ENCODE results near the gene CDH22.

The CDH22 gene

DNA sequence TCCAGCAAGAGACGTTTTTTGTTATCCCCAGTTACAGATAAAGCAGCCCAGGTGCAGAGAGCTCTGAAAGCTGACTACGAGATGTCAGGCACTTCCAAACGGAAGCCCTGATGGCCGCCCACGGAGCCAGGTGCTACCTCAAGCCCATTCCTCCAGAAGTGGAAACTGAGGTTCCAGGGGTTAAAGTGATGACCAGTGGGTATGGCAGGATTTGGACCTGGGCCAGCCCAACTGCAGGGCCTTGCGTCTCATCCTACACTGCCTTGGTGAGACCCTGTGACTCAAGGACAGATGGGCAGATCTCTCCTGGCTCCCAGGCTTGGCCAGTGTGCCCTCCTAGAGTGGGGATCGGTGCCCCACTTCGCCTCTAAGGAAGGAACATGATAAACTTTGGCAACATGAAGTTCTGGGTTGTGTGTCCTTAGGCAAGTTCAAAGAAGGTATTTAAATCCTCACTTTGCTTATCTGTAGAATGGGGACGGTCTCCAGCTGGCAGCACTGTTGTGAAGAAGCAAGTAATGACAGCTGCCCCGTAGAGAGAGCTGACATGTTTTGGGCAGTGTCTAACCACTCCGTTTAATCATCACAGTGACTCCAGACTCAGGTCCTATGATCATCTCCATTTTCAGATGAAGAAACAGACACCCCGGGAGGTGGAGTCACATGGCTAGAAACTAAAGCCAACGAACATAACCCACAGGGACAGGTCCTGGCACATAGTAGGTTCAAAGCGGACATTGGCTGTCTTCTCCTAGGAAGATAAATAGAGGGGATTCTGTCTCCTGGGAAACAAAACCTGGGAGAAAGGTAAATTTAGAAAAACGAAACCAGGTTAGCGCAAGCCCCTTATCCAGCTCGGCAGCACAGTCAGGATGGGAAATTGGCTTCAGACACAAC, 34.4 kb upstream of the CDH22 start:
- H3K9ac ChIP-seq (ENCODE audit: low read depth, low read length): no peak overlapping the region
- H3K9me3 ChIP-seq (ENCODE audit: control insufficient read depth, insufficient read depth, low read length): no peaks in the 10 kb centered on the region
- H3K27ac ChIP-seq (ENCODE audit: low read depth, low read length): no peak overlapping the region
- H3K27me3 ChIP-seq (ENCODE audit: control insufficient read depth, insufficient read depth, low read length): peaks cover 50% of the 10 kb centered on the region
- no peaks in the 10 kb centered on the region for H3K36me3 ChIP-seq (ENCODE audit: control insufficient read depth, insufficient read depth, low read length)
- no peak overlapping the region for H3K4me3 ChIP-seq (ENCODE audit: low read depth, low read length)
- peaks cover 3% of the 10 kb centered on the region; the same call in 1 of the 2 replicates for H3K4me1 ChIP-seq (ENCODE audit: control insufficient read depth, insufficient read depth, low read length)

DNA sequence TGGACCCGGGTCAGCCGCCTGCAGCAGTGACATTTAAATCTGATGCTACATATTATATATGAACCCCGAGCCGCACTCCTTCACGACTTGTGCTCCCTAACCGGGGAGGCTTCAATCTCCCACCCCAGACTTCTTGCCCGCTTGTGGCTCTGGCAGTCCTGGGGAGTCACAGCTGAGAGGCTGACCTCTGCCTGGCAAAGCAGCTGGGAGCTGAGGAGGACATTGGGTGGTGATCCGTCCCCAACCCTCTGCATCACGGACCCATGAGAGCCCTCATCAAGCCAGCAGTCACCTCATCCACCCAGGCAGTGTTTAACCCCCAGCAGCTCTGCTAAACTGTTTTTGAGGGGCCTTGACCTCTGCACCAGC, 33.7 kb upstream of the CDH22 start:
- Histone ChIP-seq H3K9ac (ENCODE audit: low read depth, low read length) (no peak overlapping the region), H3K27ac (ENCODE audit: low read depth, low read length) (no peak overlapping the region), H3K4me3 (ENCODE audit: low read depth, low read length) (no peak overlapping the region), H3K36me3 (ENCODE audit: control insufficient read depth, insufficient read depth, low read length) (no peaks in the 10 kb centered on the region), H3K9me3 (ENCODE audit: control insufficient read depth, insufficient read depth, low read length) (no peaks in the 10 kb centered on the region), H3K27me3 (ENCODE audit: control insufficient read depth, insufficient read depth, low read length) (peaks cover 50% of the 10 kb centered on the region), H3K4me1 (ENCODE audit: control insufficient read depth, insufficient read depth, low read length) (peaks cover 3% of the 10 kb centered on the region; the same call in 1 of the 2 replicates)

DNA sequence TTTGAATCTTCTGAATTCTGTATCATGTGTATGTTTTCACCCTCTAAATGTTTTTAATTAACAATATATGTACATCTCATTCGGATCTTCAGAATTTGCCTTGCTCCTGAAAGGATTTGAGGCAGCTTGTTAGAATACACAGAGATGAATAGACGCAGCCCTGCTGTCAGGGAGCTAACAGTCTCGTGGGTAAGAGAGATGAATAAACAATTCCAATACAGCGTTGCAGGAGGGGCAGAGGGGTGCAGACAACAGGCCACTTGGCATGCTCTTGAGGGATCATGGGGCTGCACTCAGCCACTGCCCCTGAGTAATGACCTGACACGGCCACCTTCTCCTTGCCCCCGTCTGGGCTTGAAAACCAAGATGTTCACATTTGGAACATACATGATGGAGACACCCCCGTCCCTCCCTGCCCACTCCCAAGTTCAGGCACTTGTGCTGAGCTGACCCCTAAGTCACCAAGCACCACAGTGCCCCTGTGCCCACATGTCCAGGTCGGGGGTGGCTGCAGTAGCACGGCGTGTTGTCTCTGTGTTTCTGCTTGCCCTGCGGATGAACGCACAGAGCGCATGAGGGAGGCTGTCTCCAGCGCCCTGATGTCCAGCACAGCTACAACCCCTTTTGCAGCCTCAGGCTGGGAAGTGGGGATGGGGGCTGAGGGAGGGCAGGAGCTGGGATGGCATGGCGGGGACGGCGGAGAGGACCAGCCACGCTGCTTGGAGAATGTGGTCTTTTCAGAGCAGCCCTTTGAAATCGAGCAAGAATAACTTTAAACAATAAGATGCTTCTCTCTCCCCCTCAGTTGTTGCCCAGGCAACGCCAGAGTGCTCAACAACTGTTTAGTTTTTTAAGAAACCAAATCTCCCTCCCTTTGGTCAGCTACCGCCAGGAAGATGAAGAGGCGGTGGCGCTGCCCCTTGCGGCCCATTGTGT, 33.0 kb upstream of the CDH22 start:
- Histone ChIP-seq H3K4me1 (ENCODE audit: control insufficient read depth, insufficient read depth, low read length) (peaks cover 3% of the 10 kb centered on the region; the same call in 1 of the 2 replicates), H3K36me3 (ENCODE audit: control insufficient read depth, insufficient read depth, low read length) (no peaks in the 10 kb centered on the region), H3K27ac (ENCODE audit: low read depth, low read length) (no peak overlapping the region), H3K9ac (ENCODE audit: low read depth, low read length) (no peak overlapping the region), H3K27me3 (ENCODE audit: control insufficient read depth, insufficient read depth, low read length) (peaks cover 53% of the 10 kb centered on the region), H3K4me3 (ENCODE audit: low read depth, low read length) (no peak overlapping the region), H3K9me3 (ENCODE audit: control insufficient read depth, insufficient read depth, low read length) (no peaks in the 10 kb centered on the region)

DNA sequence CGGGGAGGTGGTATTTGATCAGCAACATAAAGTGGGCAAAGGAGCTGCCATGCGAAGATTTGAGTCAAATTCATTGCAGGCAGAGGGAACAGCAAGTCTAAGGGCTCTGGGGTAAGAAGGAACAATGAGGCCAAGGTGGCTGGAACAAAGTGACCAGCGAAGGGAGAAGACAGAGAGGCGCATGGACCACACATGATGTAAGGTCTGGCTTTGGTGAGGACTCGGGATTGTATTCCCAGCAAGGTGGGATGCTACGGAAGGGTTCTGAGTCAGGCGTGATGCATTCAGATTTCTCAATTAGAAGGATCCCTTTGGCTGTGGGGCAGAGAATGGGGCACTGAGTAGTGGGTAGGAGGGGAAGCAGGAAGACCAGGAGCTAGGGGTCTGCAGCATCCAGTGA, 30.7 kb upstream of the CDH22 start:
- Histone ChIP-seq H3K9ac (ENCODE audit: low read depth, low read length) (no peak overlapping the region), H3K9me3 (ENCODE audit: control insufficient read depth, insufficient read depth, low read length) (no peaks in the 10 kb centered on the region), H3K27ac (ENCODE audit: low read depth, low read length) (no peak overlapping the region), H3K36me3 (ENCODE audit: control insufficient read depth, insufficient read depth, low read length) (no peaks in the 10 kb centered on the region), H3K4me1 (ENCODE audit: control insufficient read depth, insufficient read depth, low read length) (peaks cover 7% of the 10 kb centered on the region; the same call in 1 of the 2 replicates), H3K4me3 (ENCODE audit: low read depth, low read length) (no peak overlapping the region), H3K27me3 (ENCODE audit: control insufficient read depth, insufficient read depth, low read length) (peaks cover 38% of the 10 kb centered on the region)

DNA sequence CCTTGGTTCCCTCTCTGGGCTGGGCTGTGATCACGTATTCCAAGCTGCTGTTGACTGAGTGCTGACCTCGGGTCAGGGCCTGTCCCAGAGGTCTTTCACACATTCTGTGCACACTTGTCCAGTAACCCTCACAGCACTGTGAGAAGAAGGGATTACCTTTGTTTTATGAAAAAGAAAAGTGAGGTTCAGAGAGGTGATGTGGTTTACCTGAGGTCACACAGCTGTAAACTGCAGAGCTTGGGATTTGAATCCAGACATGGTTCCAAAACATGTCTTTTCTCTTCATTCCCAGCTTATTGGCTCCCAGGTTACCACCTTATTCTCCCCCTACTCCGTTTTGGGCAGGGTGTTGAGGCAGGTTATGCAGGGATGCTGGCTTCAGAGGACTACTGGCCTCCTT, 28.4 kb upstream of the CDH22 start:
- Histone ChIP-seq H3K36me3 (ENCODE audit: control insufficient read depth, insufficient read depth, low read length) (no peaks in the 10 kb centered on the region), H3K4me1 (ENCODE audit: control insufficient read depth, insufficient read depth, low read length) (peaks cover 14% of the 10 kb centered on the region), H3K9ac (ENCODE audit: low read depth, low read length) (no peak overlapping the region), H3K27ac (ENCODE audit: low read depth, low read length) (no peak overlapping the region), H3K27me3 (ENCODE audit: control insufficient read depth, insufficient read depth, low read length) (peaks cover 16% of the 10 kb centered on the region), H3K9me3 (ENCODE audit: control insufficient read depth, insufficient read depth, low read length) (no peaks in the 10 kb centered on the region), H3K4me3 (ENCODE audit: low read depth, low read length) (no peak overlapping the region)

DNA sequence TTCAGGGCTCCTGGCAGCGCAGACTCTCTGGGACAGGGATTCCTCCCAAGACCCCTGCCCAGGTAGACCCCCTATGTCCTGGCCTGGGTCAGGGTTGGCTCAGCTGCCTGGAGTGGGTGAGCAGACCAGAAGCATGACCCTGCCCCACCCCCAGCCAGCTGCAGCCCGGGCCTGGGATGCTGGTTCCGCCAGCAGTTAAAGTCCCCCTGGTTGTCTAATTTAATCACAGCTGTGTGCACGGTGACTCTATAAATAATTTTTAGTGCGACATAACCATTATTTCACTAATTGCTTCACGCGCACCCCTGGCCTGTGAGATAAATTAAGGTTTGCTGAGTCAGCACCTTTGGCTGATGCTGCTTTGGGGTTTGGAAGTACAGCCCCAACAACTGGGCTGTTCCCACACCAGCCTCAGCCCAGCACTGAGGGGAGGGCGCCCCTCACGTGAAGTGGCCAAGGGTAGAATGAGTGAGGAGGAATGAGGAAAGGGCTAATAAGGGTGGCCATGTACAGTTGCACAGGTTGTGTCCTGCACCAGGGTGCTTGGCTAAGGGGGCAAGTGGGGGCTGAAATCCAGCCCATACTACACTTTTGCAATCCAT, 26.1 kb upstream of the CDH22 start:
- no peaks in the 10 kb centered on the region for H3K36me3 ChIP-seq (ENCODE audit: control insufficient read depth, insufficient read depth, low read length)
- no peak overlapping the region for H3K4me3 ChIP-seq (ENCODE audit: low read depth, low read length)
- no peak overlapping the region for H3K27ac ChIP-seq (ENCODE audit: low read depth, low read length)
- H3K9me3 ChIP-seq (ENCODE audit: control insufficient read depth, insufficient read depth, low read length): no peaks in the 10 kb centered on the region
- H3K4me1 ChIP-seq (ENCODE audit: control insufficient read depth, insufficient read depth, low read length): peaks cover 14% of the 10 kb centered on the region
- H3K9ac ChIP-seq (ENCODE audit: low read depth, low read length): no peak overlapping the region
- peaks cover 6% of the 10 kb centered on the region for H3K27me3 ChIP-seq (ENCODE audit: control insufficient read depth, insufficient read depth, low read length)

DNA sequence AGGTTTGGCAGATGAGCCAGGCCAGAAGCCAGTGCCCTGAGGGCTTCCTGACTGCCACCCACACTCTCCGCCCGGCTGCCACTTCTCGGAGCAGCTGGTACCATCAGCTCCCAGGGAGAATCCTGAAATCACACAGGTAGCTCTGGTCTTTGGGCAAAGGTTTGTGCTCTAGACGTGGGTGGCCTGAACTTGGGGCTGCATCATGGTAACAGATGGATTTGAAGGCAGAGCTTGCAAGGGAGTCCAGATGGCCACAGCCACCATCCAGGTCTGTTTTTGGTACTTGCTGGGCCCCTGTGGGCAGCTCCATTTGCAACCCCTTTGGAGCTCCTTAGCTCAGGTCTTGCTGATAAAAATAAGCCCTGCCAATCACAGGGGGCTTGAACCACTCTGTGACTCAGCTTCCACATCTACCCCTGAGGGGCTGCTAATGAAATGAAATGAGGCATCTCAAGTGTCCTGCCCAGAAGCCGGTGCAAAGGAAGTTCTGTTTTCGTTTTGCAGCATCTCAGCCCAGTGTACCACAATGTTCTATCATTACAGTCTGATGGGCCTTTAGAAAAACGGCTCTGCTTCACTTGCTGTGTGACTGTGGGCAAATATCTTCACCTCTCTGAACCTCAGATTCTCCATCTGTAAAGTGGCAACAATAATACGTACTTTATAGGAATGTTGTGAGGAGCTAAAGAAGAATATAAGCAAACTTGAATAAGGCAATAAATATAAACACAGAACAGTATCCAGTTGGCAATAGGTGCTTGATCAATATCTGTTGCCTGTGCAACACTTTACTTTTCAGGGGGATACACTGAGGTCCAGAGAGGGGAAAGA, 25.1 kb upstream of the CDH22 start:
- H3K4me3 ChIP-seq (ENCODE audit: low read depth, low read length): no peak overlapping the region
- peaks cover 5% of the 10 kb centered on the region for H3K27me3 ChIP-seq (ENCODE audit: control insufficient read depth, insufficient read depth, low read length)
- H3K9ac ChIP-seq (ENCODE audit: low read depth, low read length): no peak overlapping the region
- no peaks in the 10 kb centered on the region for H3K36me3 ChIP-seq (ENCODE audit: control insufficient read depth, insufficient read depth, low read length)
- no peaks in the 10 kb centered on the region for H3K9me3 ChIP-seq (ENCODE audit: control insufficient read depth, insufficient read depth, low read length)
- peaks cover 14% of the 10 kb centered on the region for H3K4me1 ChIP-seq (ENCODE audit: control insufficient read depth, insufficient read depth, low read length)
- H3K27ac ChIP-seq (ENCODE audit: low read depth, low read length): no peak overlapping the region

DNA sequence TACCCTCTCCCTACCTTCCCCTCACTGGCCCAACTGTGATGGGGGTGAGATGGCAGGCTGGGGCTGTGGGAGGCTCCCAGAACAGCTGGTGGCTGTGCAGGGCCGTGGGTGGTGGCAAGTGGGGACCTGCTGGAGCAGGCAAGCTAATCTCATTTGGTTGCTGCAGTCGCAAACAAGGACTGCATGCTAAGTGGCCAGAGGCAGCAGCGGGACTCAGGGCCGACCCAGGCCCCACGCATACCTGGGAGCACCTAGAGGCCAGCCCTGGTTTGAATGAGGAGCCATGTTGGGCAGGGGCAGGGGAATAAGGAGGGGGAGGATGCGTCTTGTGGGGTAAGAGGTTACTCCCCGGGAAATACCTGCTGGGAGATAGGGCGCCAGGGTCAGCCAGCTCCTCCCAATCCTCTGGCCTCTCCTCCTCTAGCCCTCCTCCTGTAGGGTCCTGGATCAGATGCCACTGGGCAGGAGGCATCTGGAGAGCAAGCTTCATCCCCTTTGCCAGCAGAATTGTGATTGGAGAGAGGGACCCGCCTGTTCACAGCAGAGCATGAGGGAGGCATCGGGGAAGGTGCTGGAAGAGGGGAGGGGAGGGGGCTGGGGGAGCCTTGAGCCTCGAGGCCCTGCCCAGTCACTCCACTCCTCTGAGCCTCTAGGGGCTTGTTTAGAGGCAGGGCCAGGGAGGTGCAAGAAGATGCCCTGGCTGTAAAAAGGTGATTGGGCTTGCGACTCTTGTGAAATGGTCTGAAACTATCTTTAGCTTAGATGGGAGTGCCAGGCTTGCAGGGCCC, 24.3 kb upstream of the CDH22 start:
- peaks cover 5% of the 10 kb centered on the region for H3K27me3 ChIP-seq (ENCODE audit: control insufficient read depth, insufficient read depth, low read length)
- no peak overlapping the region for H3K9ac ChIP-seq (ENCODE audit: low read depth, low read length)
- H3K4me3 ChIP-seq (ENCODE audit: low read depth, low read length): no peak overlapping the region
- H3K36me3 ChIP-seq (ENCODE audit: control insufficient read depth, insufficient read depth, low read length): no peaks in the 10 kb centered on the region
- peaks cover 14% of the 10 kb centered on the region for H3K4me1 ChIP-seq (ENCODE audit: control insufficient read depth, insufficient read depth, low read length)
- no peak overlapping the region for H3K27ac ChIP-seq (ENCODE audit: low read depth, low read length)
- no peaks in the 10 kb centered on the region for H3K9me3 ChIP-seq (ENCODE audit: control insufficient read depth, insufficient read depth, low read length)

DNA sequence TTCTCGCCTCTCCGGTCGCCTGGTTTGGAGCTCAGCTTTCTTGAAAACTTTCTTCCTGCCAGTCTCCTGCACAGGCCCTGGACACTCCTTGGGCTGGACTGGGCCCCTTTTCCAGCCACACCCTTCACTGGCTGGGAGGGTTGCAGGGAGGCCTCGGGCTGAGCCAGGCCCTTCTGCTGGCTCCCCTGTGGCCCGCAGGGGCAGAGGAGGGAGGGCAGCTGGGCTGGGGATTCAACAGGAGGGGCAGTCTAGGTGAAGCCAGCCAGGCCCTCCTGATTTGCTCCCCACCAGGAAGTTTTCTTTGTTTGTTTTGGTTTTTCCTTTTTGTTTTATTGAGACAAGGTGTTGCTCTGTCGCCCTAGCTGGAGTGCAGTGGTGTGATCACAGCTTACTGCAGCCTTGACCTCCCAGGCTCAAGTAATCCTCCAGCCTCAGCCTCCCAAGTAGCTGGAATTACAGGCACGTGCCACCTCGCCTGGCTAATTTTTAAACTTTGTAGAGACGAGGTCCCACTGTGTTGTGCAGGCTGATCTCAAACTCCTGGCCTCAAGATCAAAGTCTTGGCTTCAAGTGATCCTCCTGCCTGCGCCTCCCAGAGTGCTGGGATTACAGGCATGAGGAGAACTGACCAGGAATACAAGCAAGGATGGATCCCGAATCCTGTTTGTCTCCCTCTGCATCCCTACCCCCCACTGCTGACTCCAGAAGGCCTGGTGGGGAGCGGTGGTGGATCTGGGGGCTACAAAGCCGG, 23.5 kb upstream of the CDH22 start:
- peaks cover 4% of the 10 kb centered on the region for H3K27me3 ChIP-seq (ENCODE audit: control insufficient read depth, insufficient read depth, low read length)
- H3K36me3 ChIP-seq (ENCODE audit: control insufficient read depth, insufficient read depth, low read length): no peaks in the 10 kb centered on the region
- no peak overlapping the region for H3K4me3 ChIP-seq (ENCODE audit: low read depth, low read length)
- H3K4me1 ChIP-seq (ENCODE audit: control insufficient read depth, insufficient read depth, low read length): peaks cover 14% of the 10 kb centered on the region
- no peaks in the 10 kb centered on the region for H3K9me3 ChIP-seq (ENCODE audit: control insufficient read depth, insufficient read depth, low read length)
- H3K27ac ChIP-seq (ENCODE audit: low read depth, low read length): no peak overlapping the region
- no peak overlapping the region for H3K9ac ChIP-seq (ENCODE audit: low read depth, low read length)
